ENCODE results near the gene PCBP3.

The PCBP3 gene

DNA sequence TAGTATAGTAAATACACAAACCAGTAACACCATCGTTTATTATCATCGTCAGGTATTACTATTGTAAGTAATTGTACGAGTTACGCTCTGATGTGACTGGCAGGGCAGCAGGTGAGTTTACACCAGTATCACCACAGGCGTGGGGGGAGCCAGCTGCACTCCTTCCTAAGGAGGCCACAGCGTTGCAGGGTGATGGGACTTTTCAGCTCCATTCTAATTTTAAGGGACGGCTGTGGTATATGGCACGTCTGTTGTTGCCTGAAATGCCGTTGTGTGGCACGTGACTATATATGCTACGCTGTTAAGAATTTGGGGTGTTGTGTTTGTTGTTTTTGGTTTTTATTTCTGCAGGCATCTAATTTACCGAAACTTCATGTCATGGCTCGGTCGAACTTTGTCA is 173.3 kb downstream of the PCBP3 start:
- DNase-seq = no peak

DNA sequence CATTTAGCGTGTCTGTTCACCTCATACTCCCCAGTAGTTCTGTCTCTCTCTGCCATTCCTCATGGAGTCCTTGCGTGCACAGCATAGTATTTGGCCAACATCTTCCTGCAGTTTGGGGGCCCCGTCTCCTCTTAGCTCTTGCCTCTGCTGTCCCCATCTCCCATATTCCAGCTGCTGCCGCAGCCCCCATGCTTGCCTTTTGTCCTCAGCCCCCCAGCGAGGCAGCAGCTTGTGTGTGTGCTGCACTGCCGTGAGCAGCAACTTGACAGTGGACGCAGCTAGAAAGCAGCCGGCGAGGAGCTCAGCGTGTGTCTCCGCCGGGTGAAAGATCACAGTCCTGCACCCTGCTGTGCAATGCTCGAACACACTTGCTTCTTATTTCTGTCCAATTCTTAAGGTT is 173.8 kb downstream of the PCBP3 start:
- DNase-seq = no peak

- no peak for DNase-seq
These were observed 174.9 kb downstream of the PCBP3 start for GRCh38 chr21:45818276-45818903.

GRCh38 chr21:45818904-45819285 is 175.4 kb downstream of the PCBP3 start:
- peak; percentile 13 for DNase-seq

- DNase-seq = no peak
These were observed 176.1 kb downstream of the PCBP3 start for GRCh38 chr21:45819478-45820170.

GRCh38 chr21:45820171-45821091 is 176.9 kb downstream of the PCBP3 start:
- peak; percentile 65 for DNase-seq

DNA sequence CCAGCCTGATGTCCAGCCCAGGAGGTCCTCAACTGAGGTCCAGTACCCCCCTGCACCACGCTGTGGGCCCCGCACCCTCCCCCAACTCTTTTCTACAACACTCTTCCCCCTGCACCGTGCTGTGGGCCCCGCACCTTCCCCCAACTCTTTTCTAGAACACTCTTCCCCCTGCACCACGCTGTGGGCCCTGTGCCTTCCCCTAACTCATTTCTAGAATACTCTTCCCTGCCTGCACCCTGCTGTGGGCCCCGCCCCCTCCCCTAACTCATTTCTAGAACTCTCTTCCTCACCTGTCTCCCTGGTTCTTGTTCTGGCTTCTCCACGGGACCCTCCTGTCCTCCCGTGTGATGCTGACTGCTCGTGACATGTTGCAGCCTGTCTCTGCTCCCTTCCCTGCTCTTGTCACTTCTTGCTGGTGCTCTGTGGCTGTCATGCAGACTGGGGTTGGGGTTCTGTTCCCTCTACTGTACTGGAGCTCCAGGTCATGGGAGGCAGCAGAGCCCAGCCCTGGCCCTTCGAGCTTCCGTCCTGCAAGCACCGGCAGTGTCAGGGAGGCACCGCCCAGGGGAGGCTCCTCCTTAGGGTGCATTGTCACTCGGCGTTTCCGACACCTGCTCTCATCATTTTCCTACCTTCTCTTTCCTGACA is 177.9 kb downstream of the PCBP3 start:
- DNase-seq = no peak

DNA sequence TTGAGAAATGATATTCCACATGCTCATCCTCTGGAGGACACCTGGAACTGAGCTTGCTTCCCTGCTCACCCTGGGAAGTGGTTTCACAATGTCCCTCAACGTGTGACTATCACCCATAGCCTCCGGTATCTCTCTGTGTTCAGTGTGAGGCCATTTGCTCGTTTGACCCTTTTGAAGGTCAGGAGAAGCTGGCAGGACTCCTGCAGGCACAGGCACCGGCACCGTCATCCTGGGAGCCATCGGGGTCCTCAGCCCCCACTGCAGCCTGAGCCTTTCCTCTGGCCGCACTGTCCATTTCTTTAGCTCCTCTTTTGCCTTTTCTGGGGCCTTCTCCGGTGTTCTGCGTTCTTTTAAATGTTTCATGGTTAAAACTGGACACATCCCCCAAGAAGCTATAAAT is 178.5 kb downstream of the PCBP3 start:
- DNase-seq = no peak

DNA sequence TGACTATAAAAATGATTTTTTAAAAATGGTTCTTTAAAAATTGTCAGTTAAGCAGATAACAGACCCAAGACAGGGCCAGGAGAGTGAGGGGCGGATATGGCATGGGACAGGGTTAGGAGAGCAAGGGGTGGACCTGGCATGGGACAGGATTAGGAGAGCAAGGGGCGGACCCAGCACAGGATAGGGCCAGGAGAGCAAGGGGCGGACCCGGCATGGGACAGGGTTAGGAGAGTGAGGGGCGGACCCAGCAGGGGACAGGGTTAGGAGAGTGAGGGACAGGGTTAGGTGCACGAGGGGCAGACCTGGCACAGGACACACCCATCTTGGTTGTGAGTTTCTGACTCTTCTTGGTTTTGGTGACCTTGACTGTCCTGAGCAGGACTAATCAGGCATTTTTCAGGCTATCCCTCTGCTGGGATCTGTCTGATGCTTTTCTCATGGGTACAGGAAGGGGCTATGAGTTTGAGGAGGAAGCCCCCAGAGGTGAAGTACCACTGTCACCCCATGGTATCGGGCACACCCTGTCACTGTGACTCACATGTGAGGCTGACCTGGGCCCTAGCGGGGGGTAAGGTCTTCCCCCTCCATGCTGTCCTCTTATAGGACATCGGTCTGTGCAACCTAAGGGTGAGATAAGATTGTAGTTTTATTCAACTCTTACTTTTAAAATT is 179.0 kb downstream of the PCBP3 start:
- no peak for DNase-seq

DNA sequence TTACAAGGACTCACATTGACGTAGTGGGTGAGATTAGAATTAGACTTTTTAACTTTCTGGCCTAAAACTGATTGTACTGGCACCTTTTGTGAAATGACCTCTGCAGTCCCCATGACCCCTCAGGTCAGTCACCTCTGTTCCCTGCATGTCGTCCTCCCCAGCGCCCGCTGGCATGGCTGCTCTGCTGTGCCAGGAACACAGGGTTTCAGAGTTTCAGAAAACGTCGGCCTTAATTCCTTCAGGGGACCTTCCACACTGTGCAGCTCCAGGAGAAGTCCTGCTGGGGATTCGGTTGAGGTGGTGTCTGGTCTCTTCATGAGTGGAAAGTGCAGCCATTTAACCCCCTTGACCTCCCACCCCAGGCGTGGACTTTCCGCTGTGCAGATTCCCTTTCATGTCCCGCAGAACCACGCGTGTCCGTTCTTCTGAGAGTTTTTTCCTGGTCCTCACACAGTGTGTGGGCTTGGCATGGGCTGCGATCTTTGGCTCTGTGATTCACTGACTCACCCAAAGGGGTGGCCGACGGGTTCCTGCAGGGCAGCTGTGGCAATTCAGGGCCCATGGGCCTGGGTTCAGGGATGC is 179.7 kb downstream of the PCBP3 start:
- no peak for DNase-seq

GRCh38 chr21:45824546-45825215 is 181.2 kb downstream of the PCBP3 start:
- no peak for DNase-seq

- no peak for DNase-seq
These were observed 181.7 kb downstream of the PCBP3 start for GRCh38 chr21:45825219-45825618.

DNA sequence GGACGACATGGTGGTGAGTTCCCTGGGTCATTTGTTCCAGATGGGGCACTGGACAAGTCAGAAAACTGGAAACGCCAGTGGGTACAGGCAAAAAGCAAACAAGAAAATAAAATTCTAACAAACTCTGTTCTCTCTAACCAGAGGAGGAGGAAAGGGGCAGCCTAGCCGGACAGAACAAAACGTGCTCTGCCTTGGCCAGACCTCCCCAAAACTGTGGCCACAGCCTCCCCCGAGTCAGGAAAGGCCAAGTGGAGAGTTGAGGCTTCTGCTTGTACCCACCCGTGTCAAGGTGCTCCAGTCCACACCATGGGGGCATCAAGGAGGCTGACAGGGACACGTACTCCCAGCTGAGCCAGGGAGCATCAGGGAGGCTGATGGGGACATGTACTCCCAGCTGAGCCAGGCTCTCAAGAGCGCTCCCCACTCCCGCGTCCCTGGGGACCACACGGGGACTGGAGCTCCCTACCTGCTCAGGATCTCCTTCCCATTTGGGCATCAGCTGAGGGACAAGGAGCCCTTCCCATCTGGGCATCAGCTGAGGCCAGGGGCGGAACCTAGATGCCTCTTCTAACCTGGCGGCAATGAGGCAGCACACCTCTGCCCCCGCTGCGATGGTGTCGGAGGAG is 183.3 kb downstream of the PCBP3 start:
- no peak for DNase-seq

DNA sequence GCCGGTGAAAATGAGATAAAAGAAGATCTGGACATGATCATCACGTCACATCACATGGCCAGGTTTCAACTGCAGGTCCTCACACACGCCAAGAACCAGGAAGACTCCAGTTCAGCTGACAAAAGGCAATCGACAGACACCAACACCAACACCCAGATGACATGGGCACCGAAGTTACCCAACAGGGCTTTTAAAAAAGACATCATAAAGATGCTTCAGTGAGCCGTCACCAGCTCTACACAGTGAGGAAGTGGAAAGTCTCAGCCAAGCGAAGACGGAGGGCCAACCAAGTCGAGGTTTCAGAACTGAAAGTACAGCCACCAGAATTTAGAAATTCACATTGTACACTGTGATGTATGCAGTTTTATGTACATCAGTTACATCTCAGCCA is 183.8 kb downstream of the PCBP3 start:
- DNase-seq = no peak

DNA sequence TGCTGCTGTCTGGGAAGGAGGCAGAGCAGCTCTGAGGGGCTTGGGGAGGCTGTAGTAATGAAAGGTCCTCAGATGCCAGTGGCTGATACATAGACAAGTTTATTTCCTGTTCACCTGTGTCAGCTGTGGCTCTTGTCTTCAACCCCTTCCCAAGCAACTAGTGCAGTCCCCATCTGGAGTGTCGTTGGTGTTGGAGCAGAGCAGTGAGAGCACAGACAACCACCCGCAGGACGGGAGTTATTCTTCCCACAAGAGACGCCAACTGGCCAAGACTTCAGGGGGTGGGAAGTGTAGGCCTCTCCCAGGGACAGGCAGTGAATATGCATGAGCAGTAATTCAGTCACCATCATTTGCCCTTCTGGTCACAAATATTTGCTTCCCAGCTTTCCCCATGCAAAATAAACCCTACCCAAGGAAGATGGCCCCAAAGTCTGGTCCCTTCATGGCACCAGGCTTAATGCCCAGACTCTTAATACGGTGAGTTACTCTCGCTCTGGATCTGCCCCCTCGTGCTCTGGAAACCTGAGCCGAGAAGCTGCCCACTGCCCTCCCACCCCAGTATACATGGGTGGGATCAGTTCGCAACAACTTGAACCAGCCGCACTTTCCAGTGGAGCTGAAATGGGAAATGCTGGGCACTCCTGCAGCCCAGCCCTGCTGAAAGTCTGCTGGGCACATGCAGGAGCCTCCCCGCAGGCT is 184.5 kb downstream of the PCBP3 start:
- no peak for DNase-seq

DNA sequence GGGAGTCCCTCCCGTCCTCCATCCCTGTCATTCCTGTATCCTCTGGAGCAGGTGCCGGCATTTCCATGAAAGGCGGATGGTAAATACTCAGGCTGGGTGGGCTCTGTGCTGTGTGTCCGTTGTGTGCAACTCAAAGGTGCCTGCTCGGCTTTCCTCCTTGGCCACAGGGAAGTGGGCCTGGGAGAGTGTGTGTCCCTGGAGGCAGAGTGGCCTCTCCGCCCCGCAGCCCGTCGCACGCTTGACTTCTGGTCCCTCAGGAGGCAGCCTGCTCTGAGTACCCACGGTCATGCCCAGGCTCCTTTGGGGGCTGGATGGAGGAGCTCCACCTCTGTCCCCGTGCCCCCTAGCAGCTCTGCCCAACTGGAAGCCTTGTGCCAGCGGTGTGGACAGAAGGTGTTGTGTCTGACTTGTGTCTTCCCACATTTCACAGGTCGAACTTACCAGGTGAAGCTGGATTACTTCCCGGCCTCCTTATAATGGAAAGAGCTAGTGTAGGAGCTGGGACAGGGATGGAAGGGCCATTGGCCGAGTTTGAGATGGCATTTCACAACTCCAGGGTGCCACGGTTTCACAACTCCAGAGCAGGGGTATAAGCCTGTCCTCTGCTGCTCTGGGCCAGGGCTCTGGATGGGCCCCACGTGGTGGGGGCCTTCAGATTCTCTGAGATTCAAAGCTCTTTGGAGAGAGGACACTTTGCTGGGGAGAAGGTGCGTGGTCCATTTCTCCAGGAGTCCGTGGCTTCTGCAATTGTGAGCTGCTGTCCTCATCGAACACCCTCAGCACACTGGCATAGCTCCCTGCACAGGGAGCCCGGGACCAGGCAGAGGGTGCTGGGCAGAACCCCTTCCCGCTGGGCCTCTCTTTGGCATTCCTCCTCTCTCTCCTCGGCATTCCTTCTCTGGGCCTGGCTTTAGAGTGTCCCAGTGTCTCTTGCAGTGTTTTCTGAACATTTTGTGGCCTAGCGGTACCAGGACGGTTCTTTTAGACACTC is 185.3 kb downstream of the PCBP3 start:
- DNase-seq = no peak

DNA sequence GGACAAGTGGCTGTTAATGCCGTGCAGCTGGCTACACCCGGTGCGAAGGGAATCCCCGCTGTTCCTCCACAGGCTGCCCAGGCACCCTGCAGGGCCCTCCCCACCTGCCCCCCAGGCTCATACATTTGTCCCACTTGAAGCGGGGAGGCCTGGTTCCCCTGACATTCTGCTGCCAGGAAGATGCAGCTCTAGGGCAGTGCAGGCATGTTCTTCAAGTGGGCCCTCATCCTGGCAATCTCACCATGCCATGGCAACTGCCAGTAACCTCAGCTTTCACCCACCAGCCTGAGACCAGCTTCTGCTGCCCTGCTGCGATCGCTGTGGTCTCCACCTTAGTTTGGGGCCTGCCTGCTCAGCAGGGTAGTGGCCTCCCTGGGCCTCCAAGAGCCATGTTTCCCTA is 186.1 kb downstream of the PCBP3 start:
- DNase-seq = no peak

DNA sequence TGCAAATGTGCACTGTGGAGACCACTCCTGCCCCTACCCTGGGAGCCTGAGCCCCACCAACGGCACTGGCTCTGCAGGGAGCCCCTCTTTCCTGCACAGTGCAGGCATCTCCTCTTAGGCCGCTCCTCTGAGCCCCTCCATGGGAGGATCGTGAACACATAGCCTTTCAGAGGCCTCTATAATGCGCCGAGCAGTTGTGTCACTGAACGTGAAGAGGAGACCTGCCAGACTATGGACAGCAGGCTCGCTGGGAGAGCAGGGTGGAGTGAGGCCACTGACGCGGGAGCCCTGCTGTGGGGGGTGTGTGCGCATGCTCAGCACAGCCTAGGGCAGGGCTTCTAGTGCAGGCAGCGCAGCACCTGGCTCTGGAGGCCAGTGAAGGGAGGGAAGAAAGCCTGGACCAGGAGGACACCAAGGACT is 186.7 kb downstream of the PCBP3 start:
- no peak for DNase-seq

- DNase-seq = no peak
These were observed 187.3 kb downstream of the PCBP3 start for GRCh38 chr21:45830720-45831366.

All from central memory CD4-positive, alpha-beta T cell (primary cell).